HG03064 (cell line): ENCODE data around the gene ARHGEF28.

Source experiments
- ATAC-seq: cut with Tn5 transposase; IDR thresholded peaks from one replicate; pipeline ENCODE4 v1.9.1; 2021; ENCODE audit warnings: low read depth; ENCODE audit not compliant: unreplicated experiment

ARHGEF28 gene

DNA sequence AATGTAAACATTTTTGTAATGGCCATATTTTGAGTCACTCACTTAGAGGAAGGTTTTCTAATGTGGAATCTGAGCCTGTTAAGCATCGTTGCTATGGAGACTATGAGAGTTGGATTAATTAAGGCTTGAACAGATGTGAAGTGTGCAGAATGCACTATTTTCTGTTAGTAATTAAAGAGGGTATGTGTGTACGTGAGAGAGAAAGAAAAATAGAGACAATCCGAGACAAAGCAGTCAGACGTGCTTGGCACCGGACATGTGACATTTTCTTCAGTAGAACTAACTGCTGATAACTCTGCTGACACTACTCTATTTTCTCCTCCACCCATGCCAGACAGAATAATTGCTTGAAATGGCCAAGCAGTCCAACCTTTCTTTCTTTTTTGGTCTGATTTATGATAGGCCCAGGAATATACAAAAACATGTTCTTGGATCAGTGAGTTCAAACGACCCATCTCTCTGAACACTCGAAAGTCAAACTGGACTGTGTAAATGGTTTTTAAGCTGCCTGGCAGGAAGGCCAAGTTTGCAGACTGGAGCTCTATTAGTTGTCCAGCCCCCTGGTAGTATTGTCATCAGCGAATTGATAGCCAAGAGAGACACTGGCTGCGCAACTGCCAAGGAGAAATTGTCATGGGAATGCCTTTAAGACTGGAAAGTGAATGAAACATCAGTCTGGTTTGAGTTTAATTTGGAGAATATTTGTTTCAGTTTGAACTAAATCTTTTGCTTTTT, 322.1 kb downstream of the ARHGEF28 start:
- ATAC-seq: no peak

DNA sequence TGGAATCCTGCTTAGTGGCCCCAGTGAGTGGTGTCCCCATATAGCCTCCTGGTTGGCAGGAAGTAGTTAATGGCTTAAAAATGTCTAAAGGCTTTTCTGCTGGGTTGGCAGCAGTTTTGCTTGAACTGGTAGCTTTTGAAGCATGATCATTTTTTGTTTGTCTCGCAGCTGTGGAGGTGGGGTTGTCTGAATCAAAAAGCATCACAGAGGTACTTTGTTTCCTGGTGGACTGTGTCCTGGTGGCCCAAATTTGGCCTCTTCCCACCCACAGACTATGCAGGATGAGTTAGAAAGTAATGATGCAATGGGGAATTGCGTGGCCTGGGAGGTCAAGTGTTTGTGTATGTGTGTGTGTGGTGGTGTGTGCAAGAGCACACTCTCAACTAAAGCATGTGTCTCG, 322.7 kb downstream of the ARHGEF28 start:
- no peak for ATAC-seq

DNA sequence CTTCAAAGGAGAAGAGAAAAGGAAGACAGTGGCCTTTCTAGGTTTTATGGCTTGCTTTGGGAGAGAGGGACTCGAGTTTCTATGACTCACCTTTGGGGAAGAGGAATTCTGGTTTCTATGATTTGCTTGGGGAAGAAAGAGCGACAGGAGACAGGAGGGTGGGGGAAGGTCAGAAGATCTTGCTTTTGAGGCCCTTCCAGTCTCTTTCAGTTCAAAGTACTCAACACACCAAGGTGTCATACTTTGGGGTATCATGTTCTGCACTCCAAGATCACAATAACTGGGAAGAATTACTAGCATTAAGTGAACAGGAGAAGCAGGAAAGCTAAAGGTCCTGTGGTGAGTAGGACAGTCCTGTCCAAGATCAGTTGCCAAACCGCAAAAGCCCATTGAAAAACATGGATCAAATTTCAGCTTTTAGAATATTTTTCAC, 324.5 kb downstream of the ARHGEF28 start:
- no peak for ATAC-seq

DNA sequence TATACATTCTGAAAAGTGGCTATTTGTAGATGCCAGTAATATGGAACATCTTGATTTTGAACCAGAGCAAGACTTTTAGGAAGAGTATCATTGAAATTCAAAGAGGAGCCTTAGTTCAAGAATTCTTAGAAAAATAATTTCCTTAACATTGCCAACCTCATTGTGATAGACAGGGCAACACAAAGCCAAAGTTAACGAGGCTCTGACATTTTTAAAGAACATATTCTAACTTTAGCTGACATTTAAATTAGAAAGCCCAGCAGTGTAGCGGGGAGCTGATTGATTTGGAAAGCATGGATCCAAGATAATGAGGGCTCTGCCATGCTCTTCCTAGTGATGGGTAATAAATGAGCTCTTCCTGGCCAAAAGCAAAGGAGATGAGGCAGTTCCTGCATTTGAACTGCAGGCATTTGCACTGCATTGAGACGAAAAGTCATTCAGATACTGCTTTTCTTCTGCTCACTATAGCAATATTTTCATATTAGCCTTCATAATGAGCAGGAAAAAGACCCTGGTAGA, 325.0 kb downstream of the ARHGEF28 start:
- no peak for ATAC-seq

DNA sequence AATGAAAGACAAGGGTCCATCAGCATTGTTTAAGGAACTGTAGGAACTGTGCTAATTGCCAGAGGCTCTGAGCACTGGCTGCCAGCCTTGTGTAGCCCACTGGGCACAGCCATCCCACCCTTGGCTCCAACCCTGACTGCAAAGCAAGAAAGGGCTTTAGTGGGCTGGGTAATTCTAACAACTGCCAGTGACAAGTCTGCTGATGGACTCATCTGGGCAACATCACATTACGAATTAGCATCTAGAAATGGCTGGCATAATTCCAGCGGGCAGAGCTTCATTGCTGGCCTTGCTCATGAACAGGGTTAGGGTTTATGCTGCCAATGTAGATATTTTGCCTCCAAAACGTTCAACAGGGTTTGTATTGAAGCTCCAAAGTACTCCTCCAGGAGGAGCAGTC, 326.9 kb downstream of the ARHGEF28 start:
- ATAC-seq: no peak

DNA sequence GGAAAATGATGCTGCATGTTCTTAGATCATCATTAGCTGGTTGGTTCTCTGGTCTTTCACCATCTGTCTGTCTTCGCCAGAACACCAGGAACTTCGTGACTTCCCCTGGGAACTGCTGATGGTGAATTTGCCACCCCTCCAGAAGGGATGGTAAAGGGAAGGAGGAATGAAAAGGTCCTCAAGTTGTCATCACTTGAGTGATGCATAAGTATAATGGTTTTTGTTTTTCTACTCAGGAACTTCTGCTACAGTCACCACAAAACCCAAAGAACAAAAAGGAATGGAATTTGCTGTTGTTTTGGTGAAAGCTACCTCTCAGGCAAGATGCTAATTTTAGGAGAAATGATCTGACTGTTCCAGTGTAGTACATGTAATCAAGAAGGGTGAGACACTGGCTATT, 328.4 kb downstream of the ARHGEF28 start:
- no peak for ATAC-seq

DNA sequence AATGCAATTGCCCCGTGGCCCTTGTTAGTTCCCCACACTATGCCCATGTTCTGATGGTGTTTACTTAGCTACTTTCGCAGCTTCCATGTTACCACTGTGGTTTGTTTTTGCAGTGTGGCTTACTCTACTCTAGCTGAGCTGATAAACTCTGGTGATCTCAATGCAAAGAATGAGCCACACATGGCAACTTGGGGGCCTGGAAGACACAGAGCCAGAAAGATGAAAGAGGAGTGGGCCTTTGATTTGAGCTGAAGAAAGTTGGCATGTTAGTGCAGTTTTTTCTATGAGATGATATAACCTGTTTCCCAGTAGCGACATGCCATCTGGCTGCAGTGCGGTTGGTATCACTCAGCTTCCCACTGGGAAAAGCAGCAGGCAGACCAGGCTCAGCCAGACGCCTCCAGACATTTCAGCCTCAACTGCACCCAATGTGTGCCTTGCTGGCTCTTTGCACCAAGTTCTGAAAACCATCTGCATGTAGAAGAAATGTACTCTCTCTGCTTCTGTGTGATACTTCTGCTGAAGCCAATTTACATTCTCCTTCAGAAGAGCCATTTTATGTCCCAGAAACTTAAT, 329.4 kb downstream of the ARHGEF28 start:
- ATAC-seq: no peak

DNA sequence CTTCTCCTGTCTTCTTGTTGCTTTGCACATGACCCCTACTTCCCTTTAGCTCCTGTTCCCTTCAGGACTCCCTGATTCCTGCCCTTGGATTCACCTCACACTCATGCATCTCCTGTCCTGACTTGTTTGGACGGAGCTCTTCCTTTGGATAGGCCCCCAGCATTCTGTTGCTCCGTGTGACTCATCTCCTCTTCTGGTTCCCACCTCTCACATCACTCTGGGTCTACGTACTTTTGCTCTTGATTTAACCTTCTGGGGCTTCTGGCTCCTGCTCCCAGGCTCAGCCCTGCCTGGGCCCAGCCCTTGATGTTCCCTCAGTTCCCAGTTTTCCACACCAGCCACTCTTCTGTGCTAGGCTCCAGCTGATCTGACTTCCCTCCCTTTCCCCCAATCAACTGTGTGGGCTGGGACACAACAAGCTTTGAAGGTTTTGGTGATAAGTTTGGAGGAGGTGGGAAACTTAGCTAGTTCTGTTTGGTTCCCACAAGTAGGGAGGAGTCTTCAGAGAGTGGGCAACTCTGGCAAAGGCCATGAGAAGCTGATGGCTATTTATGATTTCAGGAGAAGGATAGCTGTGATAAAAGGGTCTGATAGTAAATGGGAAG, 331.5 kb downstream of the ARHGEF28 start:
- no peak for ATAC-seq

DNA sequence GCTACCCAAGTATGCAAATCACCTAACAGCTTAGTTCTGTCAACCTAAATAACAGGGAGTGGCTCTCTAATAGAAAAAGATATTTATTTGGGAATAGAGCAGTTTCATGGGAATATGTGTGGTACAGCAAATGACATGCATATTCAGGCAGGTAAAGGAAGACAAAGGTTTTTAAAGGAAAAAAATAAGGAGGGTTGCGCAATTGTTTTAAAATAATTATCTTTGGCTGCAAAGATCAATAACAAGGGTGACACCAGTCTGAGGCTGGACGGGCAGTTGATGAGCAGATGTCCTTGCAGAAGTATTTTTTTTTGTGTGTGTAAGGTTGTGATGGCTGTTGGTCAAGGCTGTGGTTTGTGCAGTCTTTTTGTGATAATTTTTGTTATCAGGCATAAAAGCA, 332.0 kb downstream of the ARHGEF28 start:
- ATAC-seq: no peak

DNA sequence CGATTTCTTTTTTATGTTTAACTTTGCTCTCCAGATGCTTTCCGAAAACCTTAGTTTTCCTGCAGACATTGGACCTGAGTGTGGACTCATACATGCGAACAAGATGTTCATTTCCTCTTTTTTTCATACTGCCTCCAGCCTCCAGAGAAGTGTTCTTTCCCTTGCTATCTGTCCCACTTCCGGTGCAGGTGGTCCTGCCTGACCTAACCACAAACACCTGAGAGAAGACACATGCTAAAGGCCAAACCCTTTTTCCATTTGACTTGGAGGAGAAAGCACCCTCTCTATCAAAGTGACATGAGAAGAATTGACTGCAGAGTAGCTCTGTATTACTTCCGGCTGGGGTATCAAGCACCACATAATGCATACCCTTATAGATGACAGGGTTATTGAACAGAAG, 334.0 kb downstream of the ARHGEF28 start:
- ATAC-seq: no peak

DNA sequence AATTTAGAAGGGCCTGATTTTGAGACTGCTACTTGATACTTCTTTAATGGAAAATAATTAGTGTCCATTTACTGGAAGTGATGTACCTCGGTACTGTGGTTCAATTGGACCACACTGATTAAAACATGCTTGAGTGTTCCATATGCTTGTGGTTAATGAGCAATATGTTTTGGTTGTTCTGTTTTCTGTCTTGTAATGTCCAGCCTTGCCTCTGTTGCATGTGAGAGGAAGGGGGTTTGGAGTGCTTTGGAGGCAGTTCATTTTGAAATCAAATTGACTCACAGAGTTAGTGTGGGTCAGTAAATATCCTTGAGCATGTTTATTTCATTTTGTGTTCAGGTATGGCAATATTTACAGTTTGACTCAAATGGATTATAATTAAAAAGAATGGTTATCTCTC, 334.4 kb downstream of the ARHGEF28 start:
- no peak for ATAC-seq

DNA sequence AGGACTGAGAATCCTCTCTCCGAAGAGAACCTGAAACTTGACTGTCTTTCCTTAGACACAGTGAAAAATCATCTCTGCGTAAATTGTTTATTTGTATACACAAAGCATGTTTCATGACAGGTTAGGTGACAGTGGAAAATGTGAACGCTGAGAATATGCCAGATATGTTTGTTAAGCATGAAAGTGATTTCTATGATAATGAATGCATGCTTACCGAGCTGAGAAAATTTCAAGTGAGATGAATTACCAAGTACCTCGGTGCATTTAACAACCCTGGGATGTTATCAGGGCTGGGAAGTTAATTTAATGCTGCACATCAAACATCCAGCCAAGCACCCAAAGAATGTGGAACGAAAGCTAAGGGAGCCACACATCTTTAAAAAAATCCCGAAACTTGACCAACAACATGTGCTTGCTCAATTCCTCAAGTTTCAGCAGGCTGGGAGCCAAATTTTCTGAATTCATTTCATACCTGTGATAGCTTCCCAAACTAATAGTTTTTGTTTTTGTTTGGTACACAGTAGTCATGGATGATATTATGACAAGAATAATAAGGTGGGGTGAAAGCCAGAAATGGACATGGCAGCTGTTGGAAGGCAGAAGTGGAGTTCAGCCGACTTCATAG, 336.9 kb downstream of the ARHGEF28 start:
- no peak for ATAC-seq

DNA sequence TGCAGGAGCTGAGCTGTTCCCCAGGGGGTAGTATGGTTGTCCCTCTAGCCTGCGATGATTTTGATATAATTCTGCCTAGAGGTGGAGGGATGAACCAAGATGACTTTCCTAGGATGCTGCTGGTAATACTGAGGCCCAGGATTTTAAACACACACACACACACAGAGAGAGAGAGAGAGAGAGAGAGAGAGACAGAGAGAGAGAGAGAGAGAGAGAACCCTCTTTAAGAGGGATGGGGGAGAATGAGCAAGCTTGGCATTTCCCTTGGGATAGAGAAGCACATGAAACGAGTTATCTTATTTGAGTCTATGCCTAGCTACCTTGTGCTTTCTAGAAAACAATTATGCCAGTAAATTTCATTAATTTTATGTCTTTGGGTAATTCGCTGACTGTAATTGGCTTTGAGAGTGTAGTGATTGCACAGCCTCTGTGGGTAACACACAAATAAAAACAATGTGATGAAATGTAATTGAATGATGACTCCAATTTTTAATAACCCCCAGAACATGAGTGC, 338.4 kb downstream of the ARHGEF28 start:
- ATAC-seq: no peak

DNA sequence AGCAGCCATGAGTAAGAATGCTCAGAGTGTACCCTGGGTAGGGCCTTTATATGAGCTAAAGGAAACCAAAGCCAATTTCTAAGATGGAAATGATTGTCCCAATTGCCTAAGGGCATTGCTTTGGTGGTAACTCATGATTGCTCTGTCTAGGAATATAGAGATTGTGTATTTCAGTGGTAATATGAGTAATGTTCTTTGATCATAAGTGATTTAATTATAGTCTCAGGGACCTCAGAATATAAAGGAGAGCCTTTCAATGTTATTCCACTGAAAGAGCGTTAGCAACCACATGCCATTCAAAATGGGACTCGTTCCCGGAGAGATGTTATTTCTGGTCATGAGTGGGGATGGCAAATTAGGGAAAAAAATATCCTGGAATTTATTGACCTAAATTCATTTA, 340.5 kb downstream of the ARHGEF28 start:
- ATAC-seq: no peak

DNA sequence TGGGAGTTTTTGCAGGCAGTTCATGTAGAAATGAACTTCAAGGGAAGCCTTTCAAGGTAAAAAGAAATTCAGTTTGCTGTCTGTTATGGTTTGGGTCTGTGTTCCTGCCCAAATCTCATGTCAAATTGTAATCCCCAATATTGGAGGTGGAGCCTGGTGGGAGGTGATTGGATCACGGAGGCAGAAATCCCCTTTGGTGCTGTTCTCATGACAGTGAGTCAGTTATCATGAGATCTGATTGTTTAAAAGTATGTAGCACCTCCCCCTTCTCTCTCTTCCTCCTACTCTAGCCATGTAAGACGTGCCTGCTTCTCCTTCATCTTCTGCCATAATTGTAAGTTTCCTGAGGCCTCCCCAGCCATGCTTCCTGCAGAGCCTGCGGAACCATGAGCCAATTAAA, 341.4 kb downstream of the ARHGEF28 start:
- ATAC-seq: no peak

DNA sequence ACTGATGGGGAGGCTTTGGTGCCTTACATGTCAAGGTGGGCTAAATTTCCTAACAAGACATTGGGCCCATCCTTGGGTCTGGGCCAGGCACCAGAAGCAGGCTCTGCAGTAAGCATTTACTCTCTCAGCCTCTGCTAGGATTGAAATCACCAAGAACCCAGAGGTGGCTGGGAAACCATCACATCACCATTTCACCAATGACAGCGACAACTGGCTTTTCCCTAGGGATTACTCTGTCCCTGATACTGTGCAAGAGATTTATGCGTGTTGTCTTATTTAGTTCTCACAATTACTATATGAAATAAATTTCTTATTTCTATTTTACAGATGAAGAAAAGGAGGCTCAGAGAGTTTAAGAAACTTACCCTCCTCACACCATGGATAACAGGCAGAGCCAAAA, 342.2 kb downstream of the ARHGEF28 start:
- ATAC-seq: no peak

DNA sequence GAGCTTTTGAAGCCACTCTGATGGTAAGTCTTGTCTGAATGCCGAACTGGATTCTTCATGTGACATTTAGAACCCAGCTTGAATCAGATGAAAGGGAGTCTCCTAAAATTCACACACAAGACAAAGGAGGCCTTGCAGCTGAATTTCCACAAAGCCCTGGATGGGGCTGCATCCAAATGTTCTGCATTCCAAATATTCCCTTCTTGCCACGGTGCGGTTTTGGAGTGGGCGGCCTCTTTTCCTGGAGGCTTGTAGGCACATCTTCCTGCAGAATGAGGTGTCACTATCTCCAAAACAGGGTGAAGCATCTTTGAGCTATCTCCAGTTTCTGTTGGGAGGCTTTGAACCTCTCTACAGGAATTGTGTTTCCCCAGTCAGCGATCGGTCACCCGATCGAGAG, 342.7 kb downstream of the ARHGEF28 start:
- ATAC-seq: no peak

DNA sequence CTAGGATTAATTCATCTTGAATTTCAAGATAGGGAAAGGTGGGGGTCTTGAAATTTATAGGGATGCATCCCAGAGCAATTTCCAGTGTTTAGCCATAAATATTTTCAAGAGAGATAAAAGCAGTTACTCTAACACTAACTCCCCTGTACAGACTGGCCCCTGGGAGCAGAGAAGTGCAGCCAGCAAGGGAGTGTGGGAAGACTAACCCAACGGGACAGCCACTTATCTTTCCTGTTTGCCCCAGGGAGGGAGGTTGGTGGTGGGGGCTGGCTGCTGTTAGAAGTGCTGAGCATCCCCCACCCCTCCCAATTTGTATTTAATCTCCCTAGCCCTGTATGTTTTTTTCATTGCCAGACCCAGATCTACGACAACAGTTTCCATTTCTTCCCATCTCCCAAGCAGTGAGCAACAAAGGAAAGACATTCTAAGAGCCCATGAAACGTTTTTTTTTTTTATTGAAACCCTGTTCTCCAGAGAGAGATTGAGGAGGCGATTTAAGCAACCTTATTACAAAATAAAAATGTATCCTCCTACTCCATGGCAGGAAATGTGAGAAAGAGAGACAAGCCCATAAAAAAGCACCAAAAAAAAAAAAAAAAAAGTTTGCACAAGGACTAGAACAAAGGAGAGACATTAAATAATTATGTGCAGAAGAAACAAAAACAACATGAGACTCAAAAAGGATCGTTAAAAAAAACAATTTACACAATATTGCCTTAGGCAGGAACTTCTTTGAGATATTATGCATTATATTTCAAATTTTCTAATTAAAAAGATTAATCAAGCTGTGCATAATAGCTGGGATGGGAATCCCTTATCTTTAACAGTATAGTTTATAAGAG, 343.4 kb downstream of the ARHGEF28 start:
- ATAC-seq: no peak

DNA sequence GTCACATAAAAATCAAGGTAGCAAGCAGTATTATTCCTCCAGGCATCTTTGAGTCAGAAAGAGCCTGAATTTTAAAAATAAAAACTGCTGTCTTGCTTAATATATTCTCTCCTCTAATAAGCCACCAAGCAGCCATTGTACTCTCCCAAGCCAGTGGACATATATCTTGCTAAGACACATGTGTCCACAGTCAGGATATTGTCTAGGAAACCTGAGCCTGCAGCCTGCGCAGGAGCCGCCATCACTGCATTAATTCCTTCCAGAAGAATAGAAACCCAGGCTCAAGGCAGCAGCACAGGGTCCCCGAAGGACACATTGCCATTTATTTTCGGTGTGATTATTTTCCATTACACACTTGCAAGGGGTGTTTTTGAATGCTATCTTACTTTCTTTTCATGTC, 345.3 kb downstream of the ARHGEF28 start:
- ATAC-seq: no peak

DNA sequence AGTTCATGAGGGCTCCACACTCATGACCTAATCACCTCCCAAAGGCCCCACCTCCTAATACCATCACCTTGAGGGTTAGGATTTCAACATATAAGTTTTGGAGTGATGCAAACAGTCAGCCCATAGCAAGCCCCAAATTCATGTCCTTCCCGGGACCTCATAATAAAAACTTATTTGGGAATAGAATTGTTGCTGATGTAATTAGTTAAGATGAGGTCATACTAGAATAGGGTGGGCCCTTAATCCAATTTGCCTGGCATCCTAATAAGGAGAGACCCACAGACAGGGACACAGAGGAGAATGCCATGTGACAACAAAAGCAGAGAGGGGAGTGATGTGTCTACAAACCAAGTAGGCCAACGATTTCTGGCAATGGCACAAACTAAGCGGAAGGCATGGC, 347.1 kb downstream of the ARHGEF28 start:
- no peak for ATAC-seq
